Skeletal muscle tissue (tissue), 4 donors: ENCODE measurements around the gene CCSER1. TPM values are rescaled to one million over a fixed set of nuclear protein-coding genes. Genes with fewer than 3 reads are reported as not detected.
"Not testable (repeated sequence)": the region's sequence is repeated elsewhere in the genome, so short reads cannot be mapped to it uniquely, and the experiment has no call there.

ENCODE experiments used
- H3K27ac ChIP-seq: one replicate; pipeline ENCODE4 v1.7.0; 2013; ENCODE audit warnings: mild to moderate bottlenecking, low read depth, low read length, inconsistent platforms
- H3K27me3 ChIP-seq, 3 donors: one replicate each; pipeline ENCODE4 v1.7.0; 2013; ENCODE audit warnings: low read length in 3 of 3; ENCODE audit not compliant: control insufficient read depth in 3 of 3, insufficient read depth in 3 of 3
- H3K36me3 ChIP-seq, 3 donors: one replicate each; pipeline ENCODE4 v1.7.0; 2013; ENCODE audit warnings: low read length in 3 of 3; ENCODE audit not compliant: control insufficient read depth in 3 of 3, insufficient read depth in 3 of 3
- H3K4me1 ChIP-seq, 3 donors: one replicate each; pipeline ENCODE4 v1.7.0; 2013; ENCODE audit warnings: low read length in 3 of 3, mild to moderate bottlenecking in 3 of 3; ENCODE audit not compliant: control insufficient read depth in 3 of 3, insufficient read depth in 3 of 3
- H3K4me3 ChIP-seq, 3 donors: one replicate each; pipeline ENCODE4 v1.7.0; 2013; ENCODE audit warnings: low read length in 3 of 3
- H3K9ac ChIP-seq, 3 donors: one replicate each; pipeline ENCODE4 v1.7.0; 2013; ENCODE audit warnings: low read length in 3 of 3, mild to moderate bottlenecking in 3 of 3, moderate library complexity in 2 of 3, low read depth in 1 of 3
- H3K9me3 ChIP-seq, 3 donors: one replicate each; pipeline ENCODE4 v1.7.0; 2013; ENCODE audit warnings: low read length in 3 of 3; ENCODE audit not compliant: control insufficient read depth in 3 of 3
- total RNA-seq: library from RNA; depleted of rRNA; stranded (reverse); fragments of >200 nt; gene quantifications from one replicate; pipeline ENCODE4 v1.2.3, GENCODE V29; 2014
- donor health status: Osteomylitis.

Gene CCSER1
- total RNA-seq, 1 donor from 2014 or later, result 1.0 TPM

DNA sequence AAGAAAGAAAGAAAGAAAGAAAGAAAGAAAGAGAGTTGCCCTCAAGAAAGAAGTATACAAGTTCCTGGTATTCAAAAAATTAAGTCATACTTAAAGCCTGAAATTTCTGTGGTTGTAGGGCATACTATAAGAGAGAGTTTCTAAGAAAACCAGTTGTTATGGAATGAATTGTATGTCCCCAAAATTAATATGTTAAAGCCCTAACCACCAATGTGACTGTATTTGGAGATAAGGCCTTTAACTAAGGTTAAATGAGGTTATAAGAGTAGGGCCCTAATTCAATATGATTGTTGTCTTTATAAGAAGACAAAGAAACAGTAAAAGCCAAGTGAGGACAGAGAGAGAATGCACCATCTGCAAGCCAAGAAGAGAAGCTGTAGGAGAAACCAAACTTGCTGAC is 521.1 kb downstream of the CCSER1 start:
- Histone ChIP-seq H3K4me3 (no peak overlapping the region), H3K27me3 (no peaks in the 10 kb centered on the region), H3K9ac (no peak overlapping the region), H3K9me3 (no peaks in the 10 kb centered on the region), H3K36me3 (no peaks in the 10 kb centered on the region), H3K4me1 (no peaks in the 10 kb centered on the region), H3K27ac (no peak overlapping the region)

DNA sequence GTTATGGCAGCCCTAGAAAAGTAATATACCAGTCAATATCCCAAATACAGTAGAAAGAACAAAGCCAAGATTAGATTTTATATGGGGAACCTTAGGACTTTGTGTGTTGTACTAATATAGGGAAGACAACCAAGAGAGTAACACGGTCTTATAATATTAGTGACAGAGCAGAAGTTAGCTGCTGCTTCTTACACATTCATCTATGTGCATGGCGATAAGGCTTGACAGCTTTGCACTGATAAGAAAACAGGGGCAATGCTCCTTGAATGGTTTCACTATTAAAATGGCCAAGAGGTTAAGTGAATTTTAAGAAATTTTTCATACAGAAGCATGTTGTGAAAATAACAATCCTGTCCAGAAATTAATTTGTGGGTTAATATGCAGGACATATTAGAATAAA is 521.6 kb downstream of the CCSER1 start:
- Histone ChIP-seq H3K4me1 (no peaks in the 10 kb centered on the region), H3K27ac (no peak overlapping the region), H3K36me3 (no peaks in the 10 kb centered on the region), H3K9me3 (no peaks in the 10 kb centered on the region), H3K9ac (no peak overlapping the region), H3K4me3 (no peak overlapping the region), H3K27me3 (no peaks in the 10 kb centered on the region)

DNA sequence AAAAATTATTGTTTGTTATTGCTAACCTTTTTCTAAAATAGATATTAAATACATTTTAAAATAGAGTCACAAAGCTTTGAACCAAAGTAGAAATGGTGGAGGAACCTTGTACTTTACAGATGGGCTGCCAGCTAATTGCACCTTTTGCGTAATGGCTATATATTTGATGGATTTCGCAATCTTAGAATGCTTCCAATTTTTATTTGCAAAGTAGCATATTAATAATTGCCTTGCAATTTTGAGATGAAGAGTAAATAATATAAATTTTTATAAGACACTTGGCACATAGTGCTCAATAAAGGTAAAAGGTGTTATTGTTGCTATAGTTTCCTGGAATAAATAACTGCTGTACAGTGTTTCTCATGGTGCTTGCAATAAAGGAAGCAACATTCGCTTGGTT is 533.5 kb downstream of the CCSER1 start:
- no peaks in the 10 kb centered on the region for H3K27me3 ChIP-seq
- H3K36me3 ChIP-seq, result no peaks in the 10 kb centered on the region
- H3K9me3 ChIP-seq, result no peaks in the 10 kb centered on the region
- H3K4me3 ChIP-seq, result no peak overlapping the region
- no peak overlapping the region for H3K9ac ChIP-seq
- no peak overlapping the region for H3K27ac ChIP-seq
- H3K4me1 ChIP-seq, result no peaks in the 10 kb centered on the region

DNA sequence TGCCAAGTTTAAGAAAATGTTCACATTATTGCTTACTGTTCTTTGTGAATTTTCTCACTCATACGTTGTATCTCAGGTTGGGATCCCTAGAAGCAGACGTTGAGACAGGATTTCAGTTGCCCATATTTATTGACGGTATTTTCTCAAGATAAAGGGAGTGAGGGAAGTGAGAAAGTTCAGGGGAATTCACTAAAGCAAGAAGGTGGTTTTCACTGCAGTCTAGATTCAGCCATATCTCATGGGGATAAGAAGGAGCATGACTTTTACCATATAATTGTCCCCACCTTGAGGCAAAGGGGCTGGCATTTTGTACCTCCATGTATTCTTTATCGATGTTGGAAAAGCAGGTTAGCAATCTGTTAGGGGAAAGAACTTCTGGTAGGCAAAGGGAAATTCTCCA is 543.0 kb downstream of the CCSER1 start:
- H3K4me3 ChIP-seq, result no peak overlapping the region
- no peaks in the 10 kb centered on the region for H3K9me3 ChIP-seq
- H3K9ac ChIP-seq, result no peak overlapping the region
- H3K27ac ChIP-seq, result no peak overlapping the region
- no peaks in the 10 kb centered on the region for H3K27me3 ChIP-seq
- no peaks in the 10 kb centered on the region for H3K36me3 ChIP-seq
- H3K4me1 ChIP-seq, result no peaks in the 10 kb centered on the region

DNA sequence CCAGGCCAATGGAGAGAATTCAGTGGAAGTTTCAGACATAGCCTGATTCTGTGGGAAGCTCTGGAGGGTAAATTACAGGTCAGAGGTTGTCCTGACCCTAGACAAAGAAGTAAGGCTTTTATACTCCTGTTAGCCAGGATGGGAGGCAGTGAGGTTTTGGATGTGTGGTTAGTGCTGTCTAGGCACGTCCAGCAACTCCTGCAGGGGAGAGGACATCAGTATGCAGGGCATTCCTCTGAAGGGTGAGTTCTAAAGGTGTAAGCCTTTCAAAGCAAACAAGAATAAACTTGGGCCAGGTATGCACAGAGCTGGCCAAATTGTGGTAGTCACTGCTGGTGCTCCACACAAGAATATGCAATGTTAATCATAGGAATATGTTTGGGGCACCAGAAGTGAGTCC is 562.5 kb downstream of the CCSER1 start:
- Histone ChIP-seq H3K27me3 (no peaks in the 10 kb centered on the region), H3K27ac (no peak overlapping the region), H3K4me3 (no peak overlapping the region), H3K9ac (no peak overlapping the region), H3K4me1 (no peaks in the 10 kb centered on the region), H3K36me3 (no peaks in the 10 kb centered on the region), H3K9me3 (no peaks in the 10 kb centered on the region)

DNA sequence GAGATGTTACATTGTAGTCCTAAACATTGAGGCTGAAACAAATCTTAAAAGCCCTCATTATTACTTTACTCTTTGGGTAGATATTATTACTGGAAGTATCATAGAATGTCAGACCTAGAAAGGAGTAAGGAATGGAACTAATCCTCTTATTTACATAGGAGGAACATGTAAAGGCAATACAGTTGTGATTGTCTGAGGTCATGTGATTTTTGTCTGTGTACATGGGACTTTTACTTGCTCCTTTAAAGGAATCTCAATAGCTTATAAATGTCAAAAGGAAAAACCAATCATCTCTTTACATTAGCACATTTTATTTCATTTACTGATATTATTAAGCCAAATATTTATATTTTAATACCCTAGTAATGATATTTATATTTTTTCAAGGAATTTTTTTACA is 568.2 kb downstream of the CCSER1 start:
- H3K27me3 ChIP-seq, result no peaks in the 10 kb centered on the region
- H3K36me3 ChIP-seq, result no peaks in the 10 kb centered on the region
- no peak overlapping the region for H3K4me3 ChIP-seq
- no peak overlapping the region for H3K27ac ChIP-seq
- no peak overlapping the region for H3K9ac ChIP-seq
- no peaks in the 10 kb centered on the region for H3K9me3 ChIP-seq
- no peaks in the 10 kb centered on the region for H3K4me1 ChIP-seq

DNA sequence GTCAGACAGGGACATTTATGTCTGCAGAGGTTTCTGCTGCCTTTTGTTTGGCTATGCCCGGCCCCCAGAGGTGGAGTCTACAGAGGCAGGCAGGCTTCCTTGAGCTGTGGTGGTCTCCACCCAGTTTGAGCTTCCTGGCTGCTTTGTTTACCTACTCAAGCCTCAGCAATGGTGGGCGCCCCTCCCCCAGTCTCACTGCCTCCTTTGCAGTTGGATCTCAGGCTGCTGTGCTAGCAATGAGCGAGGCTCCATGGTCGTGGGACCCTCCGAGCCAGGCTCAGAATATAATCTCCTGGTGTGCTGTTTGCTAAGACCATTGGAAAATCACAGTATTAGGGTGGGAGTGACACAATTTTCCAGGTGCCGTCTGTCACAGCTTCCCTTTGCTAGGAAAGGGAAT is 578.3 kb downstream of the CCSER1 start:
- H3K27ac ChIP-seq, H3K4me1 ChIP-seq: not testable (repeated sequence)

DNA sequence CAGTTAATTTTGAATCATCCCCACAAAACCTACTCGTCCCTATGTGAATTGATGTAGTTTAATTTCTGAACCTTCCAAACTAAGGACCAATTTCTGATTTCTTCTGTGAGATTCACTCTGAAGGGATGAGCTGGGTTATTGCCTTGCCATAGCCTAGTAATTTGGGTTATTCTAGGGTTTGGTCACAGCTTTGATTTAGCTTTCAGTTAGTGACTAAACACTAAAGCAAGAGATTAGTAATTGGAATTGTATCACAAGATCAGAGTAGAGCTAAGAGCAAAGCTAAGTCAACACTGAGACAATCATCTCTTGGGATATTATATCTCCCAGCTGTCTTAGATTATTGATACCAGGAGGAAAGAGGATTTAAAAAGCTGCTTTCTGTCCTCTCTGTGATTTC is 588.0 kb downstream of the CCSER1 start:
- Histone ChIP-seq H3K27me3 (no peaks in the 10 kb centered on the region), H3K9ac (no peak overlapping the region), H3K36me3 (no peaks in the 10 kb centered on the region), H3K4me1 (no peaks in the 10 kb centered on the region), H3K27ac (no peak overlapping the region), H3K4me3 (no peak overlapping the region), H3K9me3 (no peaks in the 10 kb centered on the region)

More for the DNA sequence above, 578.3 kb downstream of the CCSER1 start:
- H3K9me3 ChIP-seq, H3K27me3 ChIP-seq, H3K9ac ChIP-seq, H3K4me3 ChIP-seq, H3K36me3 ChIP-seq: not testable (repeated sequence)

DNA sequence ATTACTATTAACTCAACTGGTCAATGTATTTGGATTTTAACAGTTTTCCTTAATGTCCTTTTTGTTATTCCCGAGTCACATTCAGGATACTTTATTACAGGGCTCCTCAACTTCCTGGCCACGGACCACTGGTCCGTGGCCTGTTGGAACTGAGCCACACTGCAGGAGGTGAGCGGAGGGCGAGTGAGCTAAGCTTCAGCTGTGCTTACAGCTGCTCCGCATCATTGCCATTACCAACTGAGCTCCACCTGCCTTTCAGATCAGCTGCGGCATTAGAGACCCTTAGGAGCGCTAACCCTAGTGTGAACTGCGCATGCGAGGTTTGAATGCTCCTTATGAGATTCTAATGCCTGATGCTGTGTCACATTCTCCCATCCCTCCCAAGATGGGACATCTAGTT is 591.7 kb downstream of the CCSER1 start:
- H3K4me1 ChIP-seq, result no peaks in the 10 kb centered on the region
- H3K27me3 ChIP-seq, result no peaks in the 10 kb centered on the region
- no peak overlapping the region for H3K4me3 ChIP-seq
- no peak overlapping the region for H3K9ac ChIP-seq
- no peak overlapping the region for H3K27ac ChIP-seq
- no peaks in the 10 kb centered on the region for H3K9me3 ChIP-seq
- H3K36me3 ChIP-seq, result no peaks in the 10 kb centered on the region

DNA sequence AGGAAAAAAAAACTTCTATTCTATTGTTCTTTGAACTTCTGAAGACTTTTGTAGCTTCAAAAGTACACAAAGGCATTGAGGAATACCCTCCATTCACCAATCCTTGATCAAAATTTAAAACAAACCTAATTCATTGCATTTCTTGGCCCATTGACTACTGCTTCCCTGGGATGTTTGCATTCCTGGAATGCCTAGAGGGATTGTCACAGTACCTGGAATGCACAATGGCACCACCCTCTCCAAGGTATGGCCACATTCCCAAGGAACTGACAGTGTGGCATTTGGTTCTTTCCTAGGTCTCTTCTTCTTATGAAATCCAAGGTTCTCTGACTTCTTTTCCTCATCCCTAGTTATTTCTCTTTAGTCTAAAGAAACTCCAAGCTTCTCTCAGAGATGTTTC is 600.7 kb downstream of the CCSER1 start:
- H3K4me1 ChIP-seq, result no peaks in the 10 kb centered on the region
- no peak overlapping the region for H3K27ac ChIP-seq
- no peaks in the 10 kb centered on the region for H3K27me3 ChIP-seq
- no peaks in the 10 kb centered on the region for H3K36me3 ChIP-seq
- H3K9ac ChIP-seq, result no peak overlapping the region
- H3K4me3 ChIP-seq, result no peak overlapping the region
- no peaks in the 10 kb centered on the region for H3K9me3 ChIP-seq

DNA sequence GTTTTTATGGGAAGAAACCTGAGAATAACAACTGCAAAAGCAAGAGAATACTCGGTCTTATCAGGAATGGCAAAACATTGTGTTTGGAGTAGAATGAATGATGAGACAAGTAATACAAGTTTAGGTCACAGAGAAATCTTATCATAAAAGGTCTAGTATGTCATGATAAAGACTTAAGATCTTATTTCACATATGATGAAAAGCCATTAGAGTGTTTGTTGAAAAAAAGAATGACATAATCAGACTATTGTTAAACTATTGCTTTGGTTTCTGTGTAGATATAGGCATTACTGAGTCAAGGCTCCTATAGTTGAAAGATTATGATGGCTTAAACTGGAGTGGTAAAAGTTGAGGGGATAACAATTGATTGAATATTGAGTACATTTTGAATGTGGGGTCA is 603.6 kb downstream of the CCSER1 start:
- no peaks in the 10 kb centered on the region for H3K4me1 ChIP-seq
- H3K27me3 ChIP-seq, result no peaks in the 10 kb centered on the region
- H3K4me3 ChIP-seq, result no peak overlapping the region
- H3K9ac ChIP-seq, result no peak overlapping the region
- H3K36me3 ChIP-seq, result no peaks in the 10 kb centered on the region
- H3K9me3 ChIP-seq, result no peaks in the 10 kb centered on the region
- H3K27ac ChIP-seq, result no peak overlapping the region
